ENCODE measurements around the gene CMSS1. TPM values are rescaled to one million over a fixed set of nuclear protein-coding genes. Genes with fewer than 3 reads are reported as not detected.

The CMSS1 gene
- total RNA-seq, 1 donor from 2014 or later: 28.4 TPM

- TF ChIP-seq, protein P1, sequence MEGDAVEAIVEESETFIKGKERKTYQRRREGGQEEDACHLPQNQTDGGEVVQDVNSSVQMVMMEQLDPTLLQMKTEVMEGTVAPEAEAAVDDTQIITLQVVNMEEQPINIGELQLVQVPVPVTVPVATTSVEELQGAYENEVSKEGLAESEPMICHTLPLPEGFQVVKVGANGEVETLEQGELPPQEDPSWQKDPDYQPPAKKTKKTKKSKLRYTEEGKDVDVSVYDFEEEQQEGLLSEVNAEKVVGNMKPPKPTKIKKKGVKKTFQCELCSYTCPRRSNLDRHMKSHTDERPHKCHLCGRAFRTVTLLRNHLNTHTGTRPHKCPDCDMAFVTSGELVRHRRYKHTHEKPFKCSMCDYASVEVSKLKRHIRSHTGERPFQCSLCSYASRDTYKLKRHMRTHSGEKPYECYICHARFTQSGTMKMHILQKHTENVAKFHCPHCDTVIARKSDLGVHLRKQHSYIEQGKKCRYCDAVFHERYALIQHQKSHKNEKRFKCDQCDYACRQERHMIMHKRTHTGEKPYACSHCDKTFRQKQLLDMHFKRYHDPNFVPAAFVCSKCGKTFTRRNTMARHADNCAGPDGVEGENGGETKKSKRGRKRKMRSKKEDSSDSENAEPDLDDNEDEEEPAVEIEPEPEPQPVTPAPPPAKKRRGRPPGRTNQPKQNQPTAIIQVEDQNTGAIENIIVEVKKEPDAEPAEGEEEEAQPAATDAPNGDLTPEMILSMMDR (conservative IDR thresholded peaks at IDR 0.05; ENCODE audit: low read depth, low read length): no peak
- H3K4me3 ChIP-seq (ENCODE audit: low read depth, low read length): no peak overlapping the region
- no peak for DNase-seq (ENCODE audit: low read depth)
These were observed 190.5 kb downstream of the CMSS1 start for GRCh38 chr3:100008081-100008698.

GRCh38 chr3:100009276-100010086, 191.8 kb downstream of the CMSS1 start:
- no peak for DNase-seq (ENCODE audit: low read depth)
- no peak overlapping the region for H3K4me3 ChIP-seq (ENCODE audit: low read depth, low read length)
- TF ChIP-seq, protein P1 (conservative IDR thresholded peaks at IDR 0.05; ENCODE audit: low read depth, low read length): no peak

DNA sequence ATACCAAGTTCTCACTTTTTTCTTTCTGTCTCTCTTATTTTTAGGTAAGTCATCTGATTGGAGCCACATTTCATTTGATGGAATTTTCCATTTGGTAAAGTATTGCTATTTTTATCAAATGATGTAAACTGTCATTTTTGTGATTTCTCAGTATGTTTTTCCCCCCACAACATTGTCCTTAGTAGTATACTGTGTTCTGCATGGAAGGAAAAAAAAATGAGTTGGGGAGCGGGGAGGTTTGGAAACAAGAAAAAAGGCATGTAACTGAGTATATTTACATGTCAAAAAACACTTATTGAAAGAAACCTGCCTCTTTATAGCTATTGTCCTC, 192.4 kb downstream of the CMSS1 start:
- no peak for DNase-seq (ENCODE audit: low read depth)
- TF ChIP-seq, protein P1 (conservative IDR thresholded peaks at IDR 0.05; ENCODE audit: low read depth, low read length): no peak
- no peak overlapping the region for H3K4me3 ChIP-seq (ENCODE audit: low read depth, low read length)

- H3K4me3 ChIP-seq (ENCODE audit: low read depth, low read length): no peak overlapping the region
- TF ChIP-seq, protein P1 (conservative IDR thresholded peaks at IDR 0.05; ENCODE audit: low read depth, low read length): no peak
- DNase-seq (ENCODE audit: low read depth): no peak
These were observed 201.1 kb downstream of the CMSS1 start for GRCh38 chr3:100018806-100019205.

DNA sequence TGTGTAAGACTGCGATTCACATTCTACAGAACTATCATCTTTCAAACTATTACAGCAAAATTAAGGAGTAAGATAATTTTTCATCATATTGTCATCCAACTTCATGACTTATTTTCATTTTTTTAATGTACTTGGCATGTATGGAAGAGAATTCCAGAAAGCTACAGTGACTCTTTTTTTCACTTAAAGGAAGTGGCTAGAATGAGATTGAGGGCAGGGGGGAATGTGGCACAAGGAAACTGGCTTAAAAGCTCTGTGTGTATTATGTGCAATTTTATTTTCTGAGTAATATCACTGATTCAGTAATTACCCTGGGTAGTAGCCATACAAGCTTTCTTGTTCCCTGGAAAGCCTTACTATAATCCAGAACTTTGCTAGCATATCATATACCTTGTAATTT, 202.1 kb downstream of the CMSS1 start:
- DNase-seq (ENCODE audit: low read depth): no peak
- TF ChIP-seq, protein P1 (conservative IDR thresholded peaks at IDR 0.05; ENCODE audit: low read depth, low read length): no peak
- no peak overlapping the region for H3K4me3 ChIP-seq (ENCODE audit: low read depth, low read length)

DNA sequence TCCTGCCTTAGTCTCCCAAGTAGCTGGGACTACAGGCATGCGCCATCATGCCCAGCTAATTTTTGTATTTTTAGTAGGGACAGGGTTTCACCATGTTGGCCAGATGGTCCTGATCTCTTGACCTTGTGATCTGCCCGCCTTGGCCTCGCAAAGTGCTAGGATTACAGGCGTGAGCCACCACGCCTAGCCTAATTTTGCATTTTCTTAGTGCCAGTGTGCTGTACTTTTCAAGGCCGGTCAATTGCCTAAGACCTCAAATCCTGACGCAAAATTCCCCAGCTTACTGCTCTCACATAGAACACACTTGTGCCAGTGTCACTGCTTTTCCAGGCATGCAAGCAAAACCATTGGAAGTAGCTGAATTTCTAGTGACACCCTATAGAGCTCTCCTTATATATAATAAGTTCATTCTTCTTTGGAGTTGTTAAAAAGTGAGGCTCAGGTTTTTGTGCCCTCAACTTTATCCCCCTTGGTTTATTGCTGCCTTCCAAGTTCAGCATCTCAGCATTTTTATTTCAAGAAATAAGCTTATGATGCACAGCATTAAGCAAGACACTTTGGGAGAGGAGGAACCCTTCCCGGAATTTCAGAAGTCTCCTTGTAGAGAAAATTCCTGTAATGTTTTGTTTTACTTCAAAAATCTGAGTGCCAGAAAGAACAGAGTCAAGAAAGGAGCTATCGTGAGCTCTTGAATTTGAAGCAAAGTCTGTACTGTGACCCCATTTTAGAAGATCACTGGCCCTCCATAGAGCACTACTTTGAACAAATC, 203.4 kb downstream of the CMSS1 start:
- no peak for DNase-seq (ENCODE audit: low read depth)
- H3K4me3 ChIP-seq (ENCODE audit: low read depth, low read length): no peak overlapping the region
- TF ChIP-seq, protein P1 (conservative IDR thresholded peaks at IDR 0.05; ENCODE audit: low read depth, low read length): no peak

Data from epithelial cell of proximal tubule (primary cell).